ENCODE results near the gene RABGAP1. TPM values are rescaled to one million over a fixed set of nuclear protein-coding genes. Genes with fewer than 3 reads are reported as not detected.

The RABGAP1 gene
- polyA plus RNA-seq, 1 donor: 38.3 TPM

- no peak for DNase-seq
- no peak overlapping the region for H3K27ac ChIP-seq (ENCODE audit: low read length)
- H3K4me1 ChIP-seq (ENCODE audit: control insufficient read depth, insufficient read depth, low read length): no peaks in the 10 kb centered on the region
- no peak overlapping the region for H3K4me3 ChIP-seq (ENCODE audit: low read length)
- no peaks in the 10 kb centered on the region for H3K9me3 ChIP-seq (ENCODE audit: control insufficient read depth, low read depth, low read length)
- no peaks in the 10 kb centered on the region for H3K27me3 ChIP-seq (ENCODE audit: control insufficient read depth, insufficient read depth, low read length)
- no CpG with 5 or more reads among the region's 3 CpGs for WGBS (ENCODE audit: insufficient coverage, low lambda C conversion rate)
- peaks cover 73% of the 10 kb centered on the region for H3K36me3 ChIP-seq (ENCODE audit: control insufficient read depth, insufficient read depth, low read length)
These were observed 152.3 kb downstream of the RABGAP1 start for GRCh38 chr9:123093141-123093540.

- WGBS (ENCODE audit: insufficient coverage, low lambda C conversion rate): 100% methylated on average over 1 of the region's 3 CpGs
- H3K4me1 ChIP-seq (ENCODE audit: control insufficient read depth, insufficient read depth, low read length): peaks cover 8% of the 10 kb centered on the region
- no peak for DNase-seq
- H3K9me3 ChIP-seq (ENCODE audit: control insufficient read depth, low read depth, low read length): no peaks in the 10 kb centered on the region
- no peaks in the 10 kb centered on the region for H3K27me3 ChIP-seq (ENCODE audit: control insufficient read depth, insufficient read depth, low read length)
- no peak overlapping the region for H3K4me3 ChIP-seq (ENCODE audit: low read length)
- peaks cover 66% of the 10 kb centered on the region for H3K36me3 ChIP-seq (ENCODE audit: control insufficient read depth, insufficient read depth, low read length)
- H3K27ac ChIP-seq (ENCODE audit: low read length): no peak overlapping the region
These were observed 156.2 kb downstream of the RABGAP1 start for GRCh38 chr9:123096987-123097386.

- no peak overlapping the region for H3K4me3 ChIP-seq (ENCODE audit: low read length)
- H3K27ac ChIP-seq (ENCODE audit: low read length): no peak overlapping the region
- no peaks in the 10 kb centered on the region for H3K9me3 ChIP-seq (ENCODE audit: control insufficient read depth, low read depth, low read length)
- peaks cover 8% of the 10 kb centered on the region for H3K4me1 ChIP-seq (ENCODE audit: control insufficient read depth, insufficient read depth, low read length)
- DNase-seq: no peak
- H3K36me3 ChIP-seq (ENCODE audit: control insufficient read depth, insufficient read depth, low read length): peaks cover 66% of the 10 kb centered on the region
- H3K27me3 ChIP-seq (ENCODE audit: control insufficient read depth, insufficient read depth, low read length): no peaks in the 10 kb centered on the region
- no CpG with 5 or more reads among the region's 3 CpGs for WGBS (ENCODE audit: insufficient coverage, low lambda C conversion rate)
These were observed 156.7 kb downstream of the RABGAP1 start for GRCh38 chr9:123097430-123098095.

GRCh38 chr9:123098096-123098459 is 157.3 kb downstream of the RABGAP1 start:
- Histone ChIP-seq H3K36me3 (ENCODE audit: control insufficient read depth, insufficient read depth, low read length) (peaks cover 66% of the 10 kb centered on the region), H3K27ac (ENCODE audit: low read length) (no peak overlapping the region), H3K4me3 (ENCODE audit: low read length) (no peak overlapping the region), H3K27me3 (ENCODE audit: control insufficient read depth, insufficient read depth, low read length) (no peaks in the 10 kb centered on the region), H3K9me3 (ENCODE audit: control insufficient read depth, low read depth, low read length) (no peaks in the 10 kb centered on the region), H3K4me1 (ENCODE audit: control insufficient read depth, insufficient read depth, low read length) (peaks cover 8% of the 10 kb centered on the region)
- DNase-seq: no peak
- WGBS (ENCODE audit: insufficient coverage, low lambda C conversion rate): no CpG with 5 or more reads among the region's 4 CpGs

GRCh38 chr9:123099042-123099441 is 158.2 kb downstream of the RABGAP1 start:
- H3K4me1 ChIP-seq (ENCODE audit: control insufficient read depth, insufficient read depth, low read length): peaks cover 8% of the 10 kb centered on the region
- peaks cover 67% of the 10 kb centered on the region for H3K36me3 ChIP-seq (ENCODE audit: control insufficient read depth, insufficient read depth, low read length)
- H3K4me3 ChIP-seq (ENCODE audit: low read length): no peak overlapping the region
- no peaks in the 10 kb centered on the region for H3K9me3 ChIP-seq (ENCODE audit: control insufficient read depth, low read depth, low read length)
- WGBS (ENCODE audit: insufficient coverage, low lambda C conversion rate): 95% methylated on average over 3 of the region's 6 CpGs
- no peak overlapping the region for H3K27ac ChIP-seq (ENCODE audit: low read length)
- DNase-seq: no peak
- no peaks in the 10 kb centered on the region for H3K27me3 ChIP-seq (ENCODE audit: control insufficient read depth, insufficient read depth, low read length)

GRCh38 chr9:123099548-123099947 is 158.7 kb downstream of the RABGAP1 start:
- Histone ChIP-seq H3K36me3 (ENCODE audit: control insufficient read depth, insufficient read depth, low read length) (peaks cover 67% of the 10 kb centered on the region), H3K27ac (ENCODE audit: low read length) (peak overlapping the region; percentile 63)
- WGBS (ENCODE audit: insufficient coverage, low lambda C conversion rate): no CpG with 5 or more reads among the region's 3 CpGs

GRCh38 chr9:123102375-123103113 is 161.7 kb downstream of the RABGAP1 start:
- Histone ChIP-seq H3K4me3 (ENCODE audit: low read length) (no peak overlapping the region), H3K36me3 (ENCODE audit: control insufficient read depth, insufficient read depth, low read length) (peaks cover 71% of the 10 kb centered on the region), H3K27ac (ENCODE audit: low read length) (no peak overlapping the region), H3K4me1 (ENCODE audit: control insufficient read depth, insufficient read depth, low read length) (peaks cover 8% of the 10 kb centered on the region), H3K9me3 (ENCODE audit: control insufficient read depth, low read depth, low read length) (no peaks in the 10 kb centered on the region), H3K27me3 (ENCODE audit: control insufficient read depth, insufficient read depth, low read length) (no peaks in the 10 kb centered on the region)
- DNase-seq: no peak
- WGBS (ENCODE audit: insufficient coverage, low lambda C conversion rate): no CpG with 5 or more reads among the region's 3 CpGs

More at GRCh38 chr9:123099548-123099947, 158.7 kb downstream of the RABGAP1 start:
- H3K4me3 ChIP-seq (ENCODE audit: low read length): no peak overlapping the region
- DNase-seq: peak in 1 of 2 donors; percentile 20
- no peaks in the 10 kb centered on the region for H3K9me3 ChIP-seq (ENCODE audit: control insufficient read depth, low read depth, low read length)
- H3K27me3 ChIP-seq (ENCODE audit: control insufficient read depth, insufficient read depth, low read length): no peaks in the 10 kb centered on the region
- H3K4me1 ChIP-seq (ENCODE audit: control insufficient read depth, insufficient read depth, low read length): peaks cover 8% of the 10 kb centered on the region

GRCh38 chr9:123104807-123105206 is 164.0 kb downstream of the RABGAP1 start:
- no peak overlapping the region for H3K4me3 ChIP-seq (ENCODE audit: low read length)
- H3K27me3 ChIP-seq (ENCODE audit: control insufficient read depth, insufficient read depth, low read length): no peaks in the 10 kb centered on the region
- H3K27ac ChIP-seq (ENCODE audit: low read length): no peak overlapping the region
- peak in 1 of 2 donors; percentile 48 for DNase-seq
- peaks cover 66% of the 10 kb centered on the region for H3K36me3 ChIP-seq (ENCODE audit: control insufficient read depth, insufficient read depth, low read length)
- H3K4me1 ChIP-seq (ENCODE audit: control insufficient read depth, insufficient read depth, low read length): peaks cover 13% of the 10 kb centered on the region
- no peaks in the 10 kb centered on the region for H3K9me3 ChIP-seq (ENCODE audit: control insufficient read depth, low read depth, low read length)
- WGBS (ENCODE audit: insufficient coverage, low lambda C conversion rate): no CpG with 5 or more reads among the region's 7 CpGs

- Histone ChIP-seq H3K36me3 (ENCODE audit: control insufficient read depth, insufficient read depth, low read length) (peaks cover 68% of the 10 kb centered on the region), H3K4me3 (ENCODE audit: low read length) (no peak overlapping the region), H3K27ac (ENCODE audit: low read length) (no peak overlapping the region), H3K4me1 (ENCODE audit: control insufficient read depth, insufficient read depth, low read length) (peaks cover 17% of the 10 kb centered on the region), H3K27me3 (ENCODE audit: control insufficient read depth, insufficient read depth, low read length) (no peaks in the 10 kb centered on the region), H3K9me3 (ENCODE audit: control insufficient read depth, low read depth, low read length) (no peaks in the 10 kb centered on the region)
- DNase-seq: no peak
- 91% methylated on average over 1 of the region's 5 CpGs for whole genome bisulfite sequencing (ENCODE audit: insufficient coverage, low lambda C conversion rate)
These were observed 164.7 kb downstream of the RABGAP1 start for GRCh38 chr9:123105490-123105889.

GRCh38 chr9:123107639-123108285 is 166.9 kb downstream of the RABGAP1 start:
- Histone ChIP-seq H3K4me1 (ENCODE audit: control insufficient read depth, insufficient read depth, low read length) (peaks cover 38% of the 10 kb centered on the region), H3K4me3 (ENCODE audit: low read length) (no peak overlapping the region), H3K27me3 (ENCODE audit: control insufficient read depth, insufficient read depth, low read length) (no peaks in the 10 kb centered on the region), H3K9me3 (ENCODE audit: control insufficient read depth, low read depth, low read length) (peaks cover 4% of the 10 kb centered on the region), H3K27ac (ENCODE audit: low read length) (no peak overlapping the region), H3K36me3 (ENCODE audit: control insufficient read depth, insufficient read depth, low read length) (peaks cover 57% of the 10 kb centered on the region)
- no peak for DNase-seq
- WGBS (ENCODE audit: insufficient coverage, low lambda C conversion rate): no CpG with 5 or more reads among the region's 11 CpGs
